Natural killer cell (primary cell): Measurements from ENCODE around the gene ZNF580. TPM values are rescaled to one million over a fixed set of nuclear protein-coding genes. Genes with fewer than 3 reads are reported as not detected.

Experiments used
- ATAC-seq, 3 donors: fragments of 150-1000 bp in 2 of 3; fragments of 200-7000 bp in 1 of 3; cut with Tn5 transposase; 1 replicate in 1 of 3; 2 replicates in 2 of 3; pipeline ENCODE4 v1.10.0; 2021; ENCODE audit warnings: mild to moderate bottlenecking in 2 of 3, moderate library complexity in 2 of 3
- DNase-seq, 2 donors: peaks; one replicate each; pipeline versions ENCODE4 v3.0.0 to v3.0.0-alpha.2; 2013 to 2021; ENCODE audit warnings: mixed read lengths in 1 of 2
- H3K27ac ChIP-seq: one replicate; pipeline ENCODE4 v1.5.1; 2013; ENCODE audit warnings: mild to moderate bottlenecking, low read length
- H3K27me3 ChIP-seq: one replicate; pipeline ENCODE4 v1.6.1; 2013; ENCODE audit warnings: low read length; ENCODE audit not compliant: control insufficient read depth, insufficient read depth
- H3K36me3 ChIP-seq: one replicate; pipeline ENCODE4 v1.6.1; 2013; ENCODE audit warnings: low read length; ENCODE audit not compliant: control insufficient read depth, insufficient read depth
- H3K4me1 ChIP-seq: one replicate; pipeline ENCODE4 v1.6.1; 2013; ENCODE audit warnings: low read length; ENCODE audit not compliant: control insufficient read depth, insufficient read depth
- H3K4me3 ChIP-seq: one replicate; pipeline ENCODE4 v1.5.1; 2013; ENCODE audit warnings: low read length
- H3K9me3 ChIP-seq: one replicate; pipeline ENCODE4 v1.6.1; 2013; ENCODE audit warnings: low read length; ENCODE audit not compliant: control insufficient read depth, insufficient read depth
- H3K27ac Mint-ChIP-seq, 2 donors: one replicate each; pipeline ENCODE4 v1.8.0; 2022; ENCODE audit warnings: mild to moderate bottlenecking in 2 of 2, mixed read lengths in 2 of 2, moderate library complexity in 1 of 2
- H3K27me3 Mint-ChIP-seq, 2 donors: one replicate each; pipeline ENCODE4 v1.8.0; 2022; ENCODE audit warnings: low read depth in 2 of 2, mixed read lengths in 2 of 2
- H3K36me3 Mint-ChIP-seq: one replicate; pipeline ENCODE4 v1.8.0; 2022; ENCODE audit warnings: mixed read lengths
- H3K4me1 Mint-ChIP-seq, 2 donors: one replicate each; pipeline ENCODE4 v1.8.0; 2022; ENCODE audit warnings: mixed read lengths in 2 of 2
- H3K4me3 Mint-ChIP-seq: one replicate; pipeline ENCODE4 v1.8.0; 2022; ENCODE audit warnings: mild to moderate bottlenecking, moderate library complexity, mixed read lengths
- H3K9me3 Mint-ChIP-seq, 2 donors: one replicate each; pipeline ENCODE4 v1.8.0; 2022; ENCODE audit warnings: mixed read lengths in 2 of 2
- WGBS: methylation state at CpG from one replicate; pipeline ENCODE4 v1.1.7; 2013; ENCODE audit warnings: missing lambda C conversion rate; ENCODE audit not compliant: insufficient coverage; 5-methylcytosine and 5-hydroxymethylcytosine counted together
- intact Hi-C: fragments of 100-400 bp; cut with micrococcal nuclease; formaldehyde crosslinking; loops from one replicate; pipeline ENCODE4 v1.14.2; 2022
- total RNA-seq, 4 donors: library from RNA; stranded (reverse); fragments of 120-200 nt in 1 of 4; gene quantifications; one replicate each; pipeline versions ENCODE4 v1.2.3 to v1.2.4, GENCODE V29; 2013 to 2022
- TF ChIP-seq, protein P1 (sequence below): fragments of 200-600 bp; IDR thresholded peaks from one replicate; pipeline ENCODE4 v1.8.0; 2022; ENCODE audit warnings: antibody characterized with exemption

ZNF580 gene
- total RNA-seq, 3 donors from 2014 or later (not counting 1 experiment from before 2014, with no cell fraction given), result 38.0 to 46.0 (median 40.0) TPM

DNA sequence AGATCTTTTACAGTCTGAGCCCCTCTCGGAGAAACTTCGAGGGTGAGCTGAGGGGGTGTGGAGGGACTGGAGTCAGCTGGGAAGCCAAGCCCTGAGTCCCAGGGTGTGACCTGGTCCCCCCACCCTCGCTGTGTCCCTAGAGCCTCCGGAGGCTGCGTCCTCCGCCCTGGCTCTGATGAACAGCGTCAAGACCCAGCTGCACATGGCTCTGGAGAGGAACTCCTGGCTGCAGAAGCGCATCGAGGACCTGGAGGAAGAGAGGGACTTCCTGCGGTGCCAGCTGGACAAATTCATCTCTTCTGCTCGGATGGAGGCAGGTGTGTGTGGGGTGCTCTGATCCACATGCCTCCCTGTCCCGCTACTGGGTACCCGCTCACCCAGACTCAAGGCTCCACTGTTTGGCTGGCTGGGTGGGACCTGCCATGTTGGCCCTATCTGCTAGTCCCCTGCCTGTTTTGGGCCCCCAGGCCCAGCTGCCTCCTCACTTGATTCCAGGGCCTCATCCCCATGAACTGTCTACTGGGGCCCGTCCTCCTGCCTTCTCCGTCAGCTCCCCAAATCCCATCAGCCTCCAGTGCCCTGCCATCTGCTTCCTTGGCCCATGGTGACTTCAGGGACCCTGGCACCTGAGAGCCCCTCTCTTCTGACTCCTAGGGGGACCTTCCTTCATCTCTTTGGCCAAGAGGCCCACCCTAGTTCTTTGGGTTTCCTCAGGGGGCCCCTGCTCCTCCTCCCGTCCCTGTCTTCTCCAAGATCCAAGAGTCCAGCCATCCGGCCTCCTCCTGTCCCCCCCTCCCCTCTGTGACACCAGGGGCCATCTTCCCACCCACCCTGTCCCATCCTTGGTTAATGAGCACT is 8.7 kb downstream of the ZNF580 start:
- ATAC-seq (no peak), DNase-seq (no peak)
- Mint-ChIP-seq H3K9me3 (no peaks in the 10 kb centered on the region), H3K4me1 (peaks cover 15 to 34% of the 10 kb centered on the region in 2 donors), H3K27ac (peak overlapping the region in 1 of 2 donors; percentile 65), H3K4me3 (peak overlapping the region; percentile 83), H3K27me3 (peaks cover 0 to 7% of the 10 kb centered on the region in 2 donors), H3K36me3 (no peaks in the 10 kb centered on the region)
- Histone ChIP-seq H3K4me1 (peaks cover 36% of the 10 kb centered on the region), H3K4me3 (no peak overlapping the region), H3K27me3 (no peaks in the 10 kb centered on the region), H3K27ac (no peak overlapping the region), H3K36me3 (peaks cover 13% of the 10 kb centered on the region), H3K9me3 (no peaks in the 10 kb centered on the region)
- intact Hi-C loops, result loop anchor here (5.0 to 10.0 kb wide), 3 partner anchors 472 to 1455 kb away; partner anchors contain the start of genes TSEN34 and ZSCAN5A
- 78% methylated on average over 17 of the region's 17 CpGs for WGBS
- TF ChIP-seq, protein P1, sequence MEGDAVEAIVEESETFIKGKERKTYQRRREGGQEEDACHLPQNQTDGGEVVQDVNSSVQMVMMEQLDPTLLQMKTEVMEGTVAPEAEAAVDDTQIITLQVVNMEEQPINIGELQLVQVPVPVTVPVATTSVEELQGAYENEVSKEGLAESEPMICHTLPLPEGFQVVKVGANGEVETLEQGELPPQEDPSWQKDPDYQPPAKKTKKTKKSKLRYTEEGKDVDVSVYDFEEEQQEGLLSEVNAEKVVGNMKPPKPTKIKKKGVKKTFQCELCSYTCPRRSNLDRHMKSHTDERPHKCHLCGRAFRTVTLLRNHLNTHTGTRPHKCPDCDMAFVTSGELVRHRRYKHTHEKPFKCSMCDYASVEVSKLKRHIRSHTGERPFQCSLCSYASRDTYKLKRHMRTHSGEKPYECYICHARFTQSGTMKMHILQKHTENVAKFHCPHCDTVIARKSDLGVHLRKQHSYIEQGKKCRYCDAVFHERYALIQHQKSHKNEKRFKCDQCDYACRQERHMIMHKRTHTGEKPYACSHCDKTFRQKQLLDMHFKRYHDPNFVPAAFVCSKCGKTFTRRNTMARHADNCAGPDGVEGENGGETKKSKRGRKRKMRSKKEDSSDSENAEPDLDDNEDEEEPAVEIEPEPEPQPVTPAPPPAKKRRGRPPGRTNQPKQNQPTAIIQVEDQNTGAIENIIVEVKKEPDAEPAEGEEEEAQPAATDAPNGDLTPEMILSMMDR, result no peak

DNA sequence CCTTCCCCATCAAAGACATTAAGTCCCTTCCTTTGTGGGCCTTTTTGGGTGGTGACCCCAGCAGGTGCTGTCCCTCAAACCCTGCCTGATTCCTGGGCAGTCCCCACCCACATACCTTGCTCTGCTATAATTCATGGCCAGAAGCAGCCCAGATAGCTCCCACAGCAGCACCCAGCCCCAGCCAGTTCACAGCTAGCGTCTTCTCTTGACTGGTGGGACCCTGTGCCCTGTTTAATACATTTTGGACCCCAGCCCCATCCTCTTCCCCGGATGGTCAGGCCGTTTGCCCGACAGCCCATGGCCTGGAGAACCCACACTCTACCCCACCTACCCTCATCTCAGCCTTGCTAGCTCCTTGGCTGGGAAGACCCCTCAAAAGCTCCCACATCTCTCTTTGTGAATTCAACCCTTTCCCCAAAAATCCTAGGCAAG is 9.3 kb downstream of the ZNF580 start:
- peak overlapping the region in 1 of 2 donors; percentile 65 for H3K27ac Mint-ChIP-seq

DNA sequence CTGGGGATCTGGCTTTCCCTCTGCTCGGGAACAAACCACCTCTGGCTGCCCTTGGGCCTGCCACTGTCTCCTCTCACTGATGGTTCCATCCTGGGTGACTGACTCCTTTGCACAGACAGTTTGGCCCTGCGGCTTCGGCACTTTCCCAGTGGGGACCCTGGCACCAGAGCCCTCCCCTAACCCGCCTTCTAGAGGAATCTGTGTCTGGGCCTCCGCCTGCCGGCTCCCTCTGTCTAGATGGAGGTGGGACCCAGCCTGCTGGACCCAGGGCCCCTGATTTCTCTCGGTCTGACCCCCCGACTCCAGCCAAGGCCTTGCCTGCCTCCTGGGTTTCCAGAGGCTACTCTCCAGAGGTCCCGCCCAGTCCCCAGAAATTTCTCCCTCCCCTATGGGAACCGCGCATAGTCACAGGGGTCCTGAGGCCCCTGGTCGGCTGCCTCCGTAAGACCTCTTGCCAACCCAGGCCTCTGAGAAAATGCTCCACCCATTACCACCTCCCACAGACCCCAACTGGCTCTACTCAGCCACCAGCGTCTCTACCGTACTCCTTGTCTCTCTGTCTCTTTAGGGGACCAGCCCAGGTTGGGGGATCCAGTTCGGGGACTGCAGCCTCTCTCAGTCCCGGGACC is 9.9 kb downstream of the ZNF580 start:
- H3K9me3 ChIP-seq, result no peaks in the 10 kb centered on the region
- DNase-seq (no peak), ATAC-seq (no peak)
- Mint-ChIP-seq H3K27me3 (peaks cover 0 to 7% of the 10 kb centered on the region in 2 donors), H3K27ac (peak overlapping the region in 1 of 2 donors; percentile 65), H3K9me3 (no peaks in the 10 kb centered on the region), H3K4me1 (peaks cover 22 to 35% of the 10 kb centered on the region in 2 donors), H3K36me3 (no peaks in the 10 kb centered on the region), H3K4me3 (peak overlapping the region; percentile 37)
- TF ChIP-seq, protein P1, result no peak
- 97% methylated on average over 17 of the region's 17 CpGs for WGBS
- H3K27me3 ChIP-seq, result no peaks in the 10 kb centered on the region
- peaks cover under 1% of the 10 kb centered on the region for H3K36me3 ChIP-seq
- H3K4me3 ChIP-seq, result no peak overlapping the region
- H3K27ac ChIP-seq, result no peak overlapping the region
- intact Hi-C loops, result loop anchor here (5.0 to 10.0 kb wide), 3 partner anchors 473 to 1456 kb away; partner anchors contain the start of genes TSEN34 and ZSCAN5A
- H3K4me1 ChIP-seq, result peaks cover 36% of the 10 kb centered on the region

More for the DNA sequence above, 9.3 kb downstream of the ZNF580 start:
- ATAC-seq (no peak), DNase-seq (no peak)
- Histone ChIP-seq H3K4me3 (no peak overlapping the region), H3K4me1 (peaks cover 33% of the 10 kb centered on the region), H3K36me3 (peaks cover 6% of the 10 kb centered on the region), H3K27ac (no peak overlapping the region), H3K27me3 (no peaks in the 10 kb centered on the region), H3K9me3 (no peaks in the 10 kb centered on the region)
- 94% methylated on average over 4 of the region's 4 CpGs for WGBS
- TF ChIP-seq, protein P1, result no peak
- intact Hi-C loops, result loop anchor here (5.0 to 10.0 kb wide), 3 partner anchors 473 to 1455 kb away; partner anchors contain the start of genes TSEN34 and ZSCAN5A
- Mint-ChIP-seq H3K4me3 (peak overlapping the region; percentile 37), H3K27me3 (peaks cover 0 to 7% of the 10 kb centered on the region in 2 donors), H3K36me3 (no peaks in the 10 kb centered on the region), H3K4me1 (peaks cover 17 to 32% of the 10 kb centered on the region in 2 donors), H3K9me3 (no peaks in the 10 kb centered on the region)
